Activated naive CD4-positive, alpha-beta T cell treated with anti-CD3 and anti-CD28 coated beads, Interleukin-2, amount 10 ng/mL, durations not matched to agents 7 days and 5 days (primary cell): Measurements from ENCODE around the gene ADAMTS2.

Experiments
- CTCF ChIA-PET: fragments of 350-600 bp; sonication (Branson Sonifier 250); formaldehyde crosslinking; loops from one replicate; lab custom pipeline; 2021; ENCODE audit warnings: antibody characterized with exemption; lab: Charles Lee
- DNase-seq: peaks from one replicate; pipeline ENCODE4 v3.0.0-alpha.2; 2020
- H3K27ac Mint-ChIP-seq: one replicate; pipeline ENCODE4 v1.8.0; 2021; ENCODE audit warnings: mild to moderate bottlenecking, moderate library complexity, mixed read lengths
- H3K27me3 Mint-ChIP-seq: one replicate; pipeline ENCODE4 v1.8.0; 2021; ENCODE audit warnings: mild to moderate bottlenecking, mixed read lengths
- H3K36me3 Mint-ChIP-seq: one replicate; pipeline ENCODE4 v1.8.0; 2021; ENCODE audit warnings: mixed read lengths
- H3K4me1 Mint-ChIP-seq: one replicate; pipeline ENCODE4 v1.8.0; 2021; ENCODE audit warnings: mixed read lengths
- H3K4me3 Mint-ChIP-seq: one replicate; pipeline ENCODE4 v1.8.0; 2021; ENCODE audit warnings: mild to moderate bottlenecking, moderate library complexity, mixed read lengths
- H3K9me3 Mint-ChIP-seq: one replicate; pipeline ENCODE4 v1.8.0; 2021; ENCODE audit warnings: mixed read lengths

ADAMTS2 gene

DNA sequence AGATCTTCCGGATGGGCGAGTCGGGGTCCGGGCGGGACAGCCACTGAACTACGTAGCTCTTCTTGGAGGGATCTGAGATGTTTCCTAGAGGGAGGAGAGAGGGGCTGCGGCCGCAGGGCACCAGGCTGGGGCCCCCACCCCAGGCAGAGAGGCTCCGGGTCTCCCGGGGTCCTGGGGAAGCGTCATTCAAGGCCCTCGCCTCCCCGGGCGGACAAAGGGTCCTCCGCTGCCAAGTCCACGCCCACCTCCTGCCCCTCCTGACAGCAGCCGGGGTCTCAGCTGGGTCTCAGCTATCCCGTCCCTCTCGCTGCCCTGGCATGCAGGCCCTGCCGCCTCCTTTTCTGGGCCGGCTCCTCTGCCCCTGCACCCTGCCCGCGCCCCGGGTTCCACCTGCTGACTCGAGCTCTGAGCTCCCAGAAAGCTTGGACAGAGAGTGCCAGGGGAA is 223.6 kb downstream of the ADAMTS2 start:
- Mint-ChIP-seq H3K9me3 (peaks cover 9% of the 10 kb centered on the region), H3K27ac (no peak overlapping the region), H3K27me3 (no peaks in the 10 kb centered on the region), H3K4me1 (no peaks in the 10 kb centered on the region), H3K4me3 (no peak overlapping the region), H3K36me3 (peaks cover 3% of the 10 kb centered on the region)
- CTCF ChIA-PET: no interaction called here
- no peak for DNase-seq

GRCh38 chr5:179120951-179121666 is 224.2 kb downstream of the ADAMTS2 start:
- Mint-ChIP-seq H3K4me3 (no peak overlapping the region), H3K36me3 (peaks cover 3% of the 10 kb centered on the region)
- no peak for DNase-seq

GRCh38 chr5:179120421-179120861 is 224.8 kb downstream of the ADAMTS2 start:
- Mint-ChIP-seq H3K27me3 (no peaks in the 10 kb centered on the region), H3K9me3 (peaks cover 16% of the 10 kb centered on the region)

More at GRCh38 chr5:179120951-179121666, 224.2 kb downstream of the ADAMTS2 start:
- H3K27ac Mint-ChIP-seq: no peak overlapping the region
- peaks cover 14% of the 10 kb centered on the region for H3K9me3 Mint-ChIP-seq
- CTCF ChIA-PET: no interaction called here
- H3K4me1 Mint-ChIP-seq: no peaks in the 10 kb centered on the region
- no peaks in the 10 kb centered on the region for H3K27me3 Mint-ChIP-seq

DNA sequence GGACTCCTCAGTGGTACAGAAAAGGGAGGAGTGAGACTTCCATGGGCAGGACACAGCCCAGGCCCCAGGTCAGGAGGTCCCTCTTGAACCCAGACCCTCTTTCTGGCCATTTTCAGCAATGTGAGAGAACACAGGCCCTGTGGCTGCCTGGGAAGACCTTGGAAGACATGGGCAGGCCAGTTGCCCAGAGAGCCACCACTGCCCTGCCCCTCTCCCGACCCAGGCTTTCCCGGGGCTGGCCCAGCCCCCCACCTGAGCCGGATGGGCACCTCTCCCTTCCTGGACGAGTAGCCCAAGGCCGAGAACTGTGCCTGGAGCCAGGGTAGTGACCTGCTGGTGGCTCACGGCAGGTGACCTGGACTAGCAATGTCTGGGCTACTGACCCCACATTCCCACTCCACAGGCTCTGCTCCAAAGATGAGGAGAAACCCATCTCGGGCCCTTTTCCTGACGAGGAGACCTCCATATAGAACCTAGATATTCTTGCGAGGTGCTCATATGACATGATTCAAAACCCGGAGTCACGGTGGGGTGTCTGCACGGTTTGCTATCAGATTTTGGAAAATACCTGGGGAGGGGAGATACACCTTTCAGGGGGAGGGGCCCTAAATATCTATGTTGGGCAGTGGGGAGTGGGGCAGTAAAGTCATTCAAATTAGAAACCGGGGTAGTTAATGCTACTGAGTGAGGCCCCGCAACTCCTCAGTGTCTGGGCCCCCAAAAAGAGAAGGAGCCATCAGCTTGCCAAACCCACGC is 225.7 kb downstream of the ADAMTS2 start:
- DNase-seq: no peak
- CTCF ChIA-PET: no interaction called here
- H3K4me3 Mint-ChIP-seq: no peak overlapping the region
- H3K27me3 Mint-ChIP-seq: no peaks in the 10 kb centered on the region
- no peaks in the 10 kb centered on the region for H3K4me1 Mint-ChIP-seq
- H3K9me3 Mint-ChIP-seq: peaks cover 24% of the 10 kb centered on the region
- peaks cover 3% of the 10 kb centered on the region for H3K36me3 Mint-ChIP-seq
- H3K27ac Mint-ChIP-seq: no peak overlapping the region

More at GRCh38 chr5:179120421-179120861, 224.8 kb downstream of the ADAMTS2 start:
- CTCF ChIA-PET: no interaction called here
- no peaks in the 10 kb centered on the region for H3K4me1 Mint-ChIP-seq
- H3K4me3 Mint-ChIP-seq: no peak overlapping the region
- no peak overlapping the region for H3K27ac Mint-ChIP-seq
- H3K36me3 Mint-ChIP-seq: peaks cover 3% of the 10 kb centered on the region
- no peak for DNase-seq

- H3K4me3 Mint-ChIP-seq: no peak overlapping the region
- DNase-seq: no peak
- no peak overlapping the region for H3K27ac Mint-ChIP-seq
Measured at GRCh38 chr5:179118756-179119414, 226.4 kb downstream of the ADAMTS2 start.

DNA sequence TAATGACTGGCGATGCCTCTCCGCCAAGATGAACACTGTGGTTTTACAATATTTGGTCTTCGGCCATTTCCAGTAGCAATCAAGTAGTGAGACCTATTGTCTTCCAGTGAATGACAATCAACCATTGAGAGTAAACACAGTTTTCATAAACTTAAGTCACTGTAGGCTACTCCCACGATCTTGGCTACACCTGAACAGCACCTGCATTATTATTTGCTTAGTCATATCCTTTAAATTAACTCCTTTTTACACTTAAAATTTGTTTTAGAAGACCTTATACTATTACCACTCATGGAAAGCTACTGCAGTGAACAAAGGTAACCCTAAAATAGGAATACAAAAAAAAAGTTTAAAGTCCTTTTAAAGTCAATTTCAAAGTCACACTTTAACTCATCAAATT is 226.9 kb downstream of the ADAMTS2 start:
- H3K4me3 Mint-ChIP-seq: no peak overlapping the region
- peaks cover 3% of the 10 kb centered on the region for H3K36me3 Mint-ChIP-seq
- H3K9me3 Mint-ChIP-seq: peaks cover 31% of the 10 kb centered on the region
- no peak overlapping the region for H3K27ac Mint-ChIP-seq
- DNase-seq: no peak
- no peaks in the 10 kb centered on the region for H3K27me3 Mint-ChIP-seq
- no peaks in the 10 kb centered on the region for H3K4me1 Mint-ChIP-seq
- CTCF ChIA-PET: no interaction called here

More at GRCh38 chr5:179118756-179119414, 226.4 kb downstream of the ADAMTS2 start:
- Mint-ChIP-seq H3K4me1 (no peaks in the 10 kb centered on the region), H3K36me3 (peaks cover 3% of the 10 kb centered on the region), H3K9me3 (peaks cover 26% of the 10 kb centered on the region), H3K27me3 (no peaks in the 10 kb centered on the region)
- CTCF ChIA-PET: no interaction called here

DNA sequence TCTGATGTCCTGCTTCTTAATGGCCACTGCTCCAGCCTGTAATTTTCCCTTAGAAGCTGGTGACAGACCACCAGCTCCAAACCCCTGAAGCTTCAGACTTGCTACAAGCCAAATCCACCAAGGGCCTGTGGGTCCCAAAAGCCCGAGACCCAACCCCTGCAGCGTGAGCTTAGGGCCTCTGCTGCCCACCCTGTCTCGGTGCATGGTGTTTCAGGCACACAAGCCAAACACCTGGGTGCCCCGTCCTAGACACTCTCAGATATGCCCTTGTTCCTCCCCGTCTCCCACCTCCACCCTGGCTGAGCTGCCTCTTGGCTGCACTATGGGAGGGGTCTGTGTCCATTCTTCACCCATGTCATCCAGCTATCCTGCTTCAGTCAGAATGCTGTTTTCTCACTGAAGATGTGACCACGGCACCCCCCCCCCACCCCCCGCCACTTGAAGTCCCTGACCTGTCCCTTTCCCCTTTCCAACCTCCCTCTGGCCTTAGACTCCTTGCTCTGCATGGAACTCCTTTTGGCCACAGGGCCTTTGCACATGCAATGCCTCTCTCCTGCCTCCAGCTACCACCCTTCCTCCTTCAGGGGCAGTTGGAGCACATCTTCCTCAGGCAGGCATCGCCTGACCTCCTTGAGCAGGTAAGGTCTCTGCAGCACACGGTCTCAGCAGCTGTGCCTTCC is 229.3 kb downstream of the ADAMTS2 start:
- H3K4me3 Mint-ChIP-seq: no peak overlapping the region
- H3K36me3 Mint-ChIP-seq: peaks cover 3% of the 10 kb centered on the region
- no peaks in the 10 kb centered on the region for H3K4me1 Mint-ChIP-seq
- CTCF ChIA-PET: no interaction called here
- H3K27ac Mint-ChIP-seq: no peak overlapping the region
- no peaks in the 10 kb centered on the region for H3K27me3 Mint-ChIP-seq
- DNase-seq: no peak
- peaks cover 37% of the 10 kb centered on the region for H3K9me3 Mint-ChIP-seq

- peaks cover 3% of the 10 kb centered on the region for H3K36me3 Mint-ChIP-seq
- H3K4me1 Mint-ChIP-seq: no peaks in the 10 kb centered on the region
- no peak for DNase-seq
- CTCF ChIA-PET: no interaction called here
- H3K9me3 Mint-ChIP-seq: peaks cover 42% of the 10 kb centered on the region
- no peaks in the 10 kb centered on the region for H3K27me3 Mint-ChIP-seq
- H3K4me3 Mint-ChIP-seq: no peak overlapping the region
- H3K27ac Mint-ChIP-seq: no peak overlapping the region
Measured at GRCh38 chr5:179115307-179115706, 230.0 kb downstream of the ADAMTS2 start.

DNA sequence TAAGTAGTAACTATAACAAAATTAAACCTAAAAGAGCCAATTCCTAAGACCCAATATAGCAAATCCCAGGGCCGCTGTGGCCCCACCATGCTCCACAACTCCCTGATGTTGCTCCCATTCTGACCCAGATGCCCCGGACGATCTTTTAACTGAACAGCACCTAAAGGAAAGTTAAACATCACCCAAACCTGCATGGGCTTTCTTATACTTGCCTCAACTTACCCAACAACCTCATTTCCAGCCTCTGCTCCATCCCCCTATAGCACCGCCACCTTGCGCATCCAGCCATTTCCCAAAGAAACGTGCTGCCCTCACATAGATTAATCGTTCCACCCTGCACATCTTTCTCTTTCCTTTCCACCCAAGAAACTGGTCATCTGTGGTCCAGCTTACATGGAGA is 230.5 kb downstream of the ADAMTS2 start:
- DNase-seq: no peak
- H3K4me1 Mint-ChIP-seq: no peaks in the 10 kb centered on the region
- CTCF ChIA-PET: no interaction called here
- no peaks in the 10 kb centered on the region for H3K36me3 Mint-ChIP-seq
- H3K27ac Mint-ChIP-seq: no peak overlapping the region
- H3K27me3 Mint-ChIP-seq: no peaks in the 10 kb centered on the region
- H3K9me3 Mint-ChIP-seq: peaks cover 36% of the 10 kb centered on the region
- no peak overlapping the region for H3K4me3 Mint-ChIP-seq

DNA sequence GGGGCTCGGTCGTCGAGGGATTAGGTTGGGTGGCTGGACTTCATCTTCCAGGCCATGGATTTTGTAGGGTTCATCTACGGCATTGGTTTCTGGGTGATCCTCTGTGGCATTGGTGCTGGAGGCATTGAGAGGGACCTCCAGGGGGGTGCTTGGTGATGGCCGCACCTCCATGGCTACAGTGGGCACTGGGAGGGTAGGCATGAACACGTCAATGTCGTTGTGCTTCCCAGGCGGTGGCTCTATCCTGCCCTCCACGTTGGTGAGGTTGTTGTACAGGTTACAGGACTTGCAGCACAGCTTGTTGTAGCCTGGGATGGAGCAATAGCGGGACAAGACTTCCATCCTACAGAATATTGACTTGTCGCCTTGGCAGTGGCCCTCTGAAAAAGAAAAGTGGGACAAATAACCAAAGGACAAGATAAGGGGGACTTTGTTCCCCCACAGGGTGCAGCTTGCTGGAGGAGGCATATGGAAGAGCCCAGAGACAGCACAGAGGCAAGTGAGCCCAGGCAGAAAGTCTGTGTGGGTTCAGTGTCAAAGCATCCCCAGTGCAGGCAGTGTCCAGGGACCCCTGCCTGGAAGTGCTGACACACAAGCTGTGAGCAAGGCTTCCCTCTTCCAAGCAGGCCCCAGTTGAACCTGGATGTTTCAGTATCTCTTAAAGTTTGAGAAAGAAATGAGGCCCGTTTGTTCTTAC is 231.2 kb downstream of the ADAMTS2 start:
- Mint-ChIP-seq H3K9me3 (peaks cover 35% of the 10 kb centered on the region), H3K4me3 (no peak overlapping the region)

GRCh38 chr5:179113143-179113530 is 232.1 kb downstream of the ADAMTS2 start:
- Mint-ChIP-seq H3K4me3 (no peak overlapping the region), H3K4me1 (no peaks in the 10 kb centered on the region), H3K27ac (no peak overlapping the region), H3K9me3 (peaks cover 39% of the 10 kb centered on the region), H3K27me3 (no peaks in the 10 kb centered on the region), H3K36me3 (no peaks in the 10 kb centered on the region)
- CTCF ChIA-PET: no interaction called here
- DNase-seq: no peak

More for the DNA sequence above, 231.2 kb downstream of the ADAMTS2 start:
- CTCF ChIA-PET: no interaction called here
- Mint-ChIP-seq H3K36me3 (no peaks in the 10 kb centered on the region), H3K4me1 (no peaks in the 10 kb centered on the region), H3K27ac (no peak overlapping the region), H3K27me3 (no peaks in the 10 kb centered on the region)
- no peak for DNase-seq

DNA sequence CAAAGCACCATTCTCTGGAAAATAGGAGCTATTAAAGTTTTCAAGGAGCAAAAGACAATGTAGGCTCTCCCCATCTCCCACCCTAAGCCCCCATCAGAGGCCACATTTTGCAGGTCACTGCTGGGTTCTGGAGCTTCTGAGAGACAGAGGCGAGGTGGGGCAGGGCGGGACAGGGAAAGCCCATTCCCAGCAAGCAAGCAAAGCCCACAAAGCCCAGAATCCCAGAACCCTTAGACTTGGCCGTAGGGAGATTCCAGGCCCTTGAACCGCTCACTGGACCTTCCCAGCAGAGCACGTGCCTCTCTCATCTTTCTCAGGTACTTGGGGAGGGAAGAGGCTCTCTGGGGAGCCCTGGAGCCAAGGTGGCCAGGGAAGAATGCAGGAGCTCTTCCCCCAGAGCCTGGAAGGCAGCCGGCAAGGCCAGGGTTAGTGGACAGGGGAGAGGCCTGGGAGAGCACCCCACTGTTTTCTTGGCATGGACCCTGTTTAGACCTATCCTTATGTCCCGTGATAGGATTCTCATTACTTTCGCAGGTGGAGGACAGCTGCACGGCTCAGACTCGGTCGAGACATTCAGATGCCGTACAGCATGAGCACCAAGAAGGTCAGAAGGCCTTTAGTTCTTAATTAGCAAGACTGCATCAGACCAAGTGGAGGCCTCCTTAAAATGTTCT is 232.7 kb downstream of the ADAMTS2 start:
- H3K27ac Mint-ChIP-seq: no peak overlapping the region
- no peaks in the 10 kb centered on the region for H3K36me3 Mint-ChIP-seq
- CTCF ChIA-PET: no interaction called here
- no peak overlapping the region for H3K4me3 Mint-ChIP-seq
- no peaks in the 10 kb centered on the region for H3K27me3 Mint-ChIP-seq
- H3K4me1 Mint-ChIP-seq: no peaks in the 10 kb centered on the region
- no peak for DNase-seq
- H3K9me3 Mint-ChIP-seq: peaks cover 41% of the 10 kb centered on the region
